Keratinocyte (primary cell): ENCODE results near the gene GPRC5A. TPM values are rescaled to one million over a fixed set of nuclear protein-coding genes. Genes with fewer than 3 reads are reported as not detected.
"Not testable (repeated sequence)": the region's sequence is repeated elsewhere in the genome, so short reads cannot be mapped to it uniquely, and the experiment has no call there.

Experiments
- DNase-seq: peaks from one replicate; pipeline ENCODE4 v3.0.0-alpha.2; 2011; ENCODE audit warnings: low read depth, missing footprints, low spot score
- FAIRE-seq: peaks from 2 replicates; lab custom pipeline; 2011; peaks lifted over from hg19 to GRCh38; lab: Jason Lieb, UNC
- H2AFZ ChIP-seq: 2 replicates; pipeline ENCODE4 v1.6.0; 2012; ENCODE audit warnings: low read length, control low read depth, inconsistent platforms; ENCODE audit not compliant: control insufficient read depth
- H3K27ac ChIP-seq: 2 replicates; pipeline ENCODE4 v1.5.1; 2011; ENCODE audit warnings: low read length; ENCODE audit not compliant: control insufficient read depth, insufficient read depth
- H3K27me3 ChIP-seq: 3 replicates; pipeline ENCODE4 v1.6.0; 2011; ENCODE audit warnings: low read length; ENCODE audit not compliant: control insufficient read depth, insufficient read depth; ENCODE audit errors: extremely low read depth
- H3K36me3 ChIP-seq, 2 experiments: 2 replicates in 1 of 2; 3 replicates in 1 of 2; pipeline ENCODE4 v1.5.1; 2011; ENCODE audit warnings: low read length in 2 of 2, mild to moderate bottlenecking in 1 of 2; ENCODE audit not compliant: control insufficient read depth in 2 of 2, insufficient read depth in 2 of 2; ENCODE audit errors: extremely low read depth in 1 of 2
- H3K4me1 ChIP-seq: 3 replicates; pipeline ENCODE4 v1.5.1; 2011; ENCODE audit warnings: low read length; ENCODE audit not compliant: control insufficient read depth, insufficient read depth; ENCODE audit errors: extremely low read depth
- H3K4me2 ChIP-seq: 3 replicates; pipeline ENCODE4 v1.6.0; 2011; ENCODE audit warnings: low read depth, low read length; ENCODE audit not compliant: control insufficient read depth, insufficient read depth; ENCODE audit errors: extremely low read depth
- H3K4me3 ChIP-seq, 3 experiments: fragments of 200-600 bp in 1 of 3; sonication (generic) in 1 of 3; 2 replicates in 2 of 3; 3 replicates in 1 of 3; pipeline ENCODE4 v1.5.1; 2011 to 2016; ENCODE audit warnings: low read length in 3 of 3, mild to moderate bottlenecking in 3 of 3, control low read depth in 2 of 3, inconsistent platforms in 1 of 3, low read depth in 1 of 3, mixed read lengths in 1 of 3, mixed run types in 1 of 3, moderate library complexity in 1 of 3; ENCODE audit not compliant: control insufficient read depth in 2 of 3, insufficient read depth in 2 of 3; ENCODE audit errors: extremely low read depth in 1 of 3
- H3K79me2 ChIP-seq: 2 replicates; pipeline ENCODE4 v1.6.0; 2012; ENCODE audit warnings: low read length; ENCODE audit not compliant: control insufficient read depth, insufficient read depth
- H3K9ac ChIP-seq: 3 replicates; pipeline ENCODE4 v1.6.0; 2011; ENCODE audit warnings: low read length; ENCODE audit not compliant: control insufficient read depth, insufficient read depth; ENCODE audit errors: extremely low read depth
- H3K9me1 ChIP-seq: 3 replicates; pipeline ENCODE4 v1.6.0; 2011; ENCODE audit warnings: low read length; ENCODE audit not compliant: control insufficient read depth, insufficient read depth; ENCODE audit errors: extremely low read depth
- H3K9me3 ChIP-seq: 2 replicates; pipeline ENCODE4 v1.5.1; 2012; ENCODE audit warnings: low read depth, low read length; ENCODE audit not compliant: control insufficient read depth
- H4K20me1 ChIP-seq: 3 replicates; pipeline ENCODE4 v1.6.0; 2011; ENCODE audit warnings: low read length; ENCODE audit not compliant: control insufficient read depth, insufficient read depth; ENCODE audit errors: extremely low read depth
- CTCF ChIP-seq, 3 experiments: IDR thresholded peaks in 1 of 3; conservative IDR thresholded peaks in 1 of 3; optimal IDR thresholded peaks in 1 of 3; 2 replicates in 2 of 3; 3 replicates in 1 of 3; pipeline versions ENCODE3 to v1.5.1; 2011; ENCODE audit warnings: low read length in 3 of 3, mild to moderate bottlenecking in 3 of 3, moderate library complexity in 2 of 3, control low read depth in 1 of 3, inconsistent platforms in 1 of 3; ENCODE audit not compliant: insufficient read depth in 2 of 3; ENCODE audit errors: extremely low read depth in 1 of 3
- EZH2 ChIP-seq: IDR thresholded peaks from one replicate; pipeline ENCODE4 v1.6.1; 2012; ENCODE audit warnings: inconsistent platforms, mild to moderate bottlenecking, low read length, moderate library complexity
- dilution Hi-C: fragments of 300-500 bp; cut with MboI; formaldehyde crosslinking; loops from one replicate; pipeline ENCODE4 v1.7.0; 2020; ENCODE audit warnings: low sequenced_read_pairs; ENCODE audit not compliant: extremely low pct_ligation_motif_present
- polyA minus RNA-seq, 3 experiments: library from RNA; depleted of rRNA, polyadenylated mRNA; stranded (reverse); fragments of >200 nt; gene quantifications; 1 replicate in 1 of 3; 2 replicates in 1 of 3; 3 replicates in 1 of 3; pipeline ENCODE4 v1.2.3, GENCODE V29; 2011
- polyA plus RNA-seq, 5 experiments: library from polyadenylated mRNA; depleted of rRNA in 3 of 5; stranded (reverse) in 3 of 5; stranded (forward) in 1 of 5; unstranded in 1 of 5; fragments of >200 nt; gene quantifications; 1 replicate in 1 of 5; 2 replicates in 3 of 5; 3 replicates in 1 of 5; pipeline versions ENCODE4 v1.2.1 to v1.2.3, GENCODE V29; 2011 to 2012; ENCODE audit warnings: missing spikeins in 2 of 5, low read depth in 1 of 5, low replicate concordance in 1 of 5

Gene GPRC5A
- polyA plus RNA-seq (25.5 to 73.6 TPM (median 28.8 TPM) in 3 replicates), polyA minus RNA-seq (103 to 158 TPM (median 139 TPM) in 3 replicates)
- polyA plus RNA-seq (2011; ENCODE audit: low read depth): 7.3 TPM
- polyA plus RNA-seq (2011; cell fraction: cytosol; rRNA removed): 14.9 and 26.4 TPM in 2 replicates
- 98.1 and 149 TPM in 2 replicates for polyA plus RNA-seq (2011; cell fraction: nucleus; rRNA removed)
- 21.0 and 27.1 TPM in 2 replicates for polyA plus RNA-seq (2012; ENCODE audit: low replicate concordance)
- 30.7 TPM for polyA minus RNA-seq (2011; cell fraction: cytosol; rRNA and poly(A)+ RNA removed)
- polyA minus RNA-seq (2011; cell fraction: nucleus; rRNA and poly(A)+ RNA removed): 106 and 122 TPM in 2 replicates

- H4K20me1 ChIP-seq: no peaks in the 10 kb centered on the region
- peaks cover 40% of the 10 kb centered on the region for H3K4me1 ChIP-seq
- peak within 1 kb of the TSS; percentile 40 to 75 (median 57) for H3K4me3 ChIP-seq
- peak; percentile 4 to 58 (median 14) for TF ChIP-seq CTCF (optimal IDR thresholded peaks at IDR 0.05 in 1 of 3, IDR thresholded peaks at IDR 0.05 in 1 of 3, conservative IDR thresholded peaks at IDR 0.05 in 1 of 3; ENCODE audit: extremely low read depth in 1 of 3, insufficient read depth in 2 of 3, low read length in 3 of 3)
- no peak for TF ChIP-seq EZH2
- H3K27ac ChIP-seq: peak within 1 kb of the TSS; percentile 94
- peak within 1 kb of the TSS; percentile 92 for H3K9ac ChIP-seq
- peaks cover 28% of the 10 kb centered on the region for H3K79me2 ChIP-seq
- no peak for FAIRE-seq
- no peaks in the 10 kb centered on the region for H3K27me3 ChIP-seq
- no peaks in the 10 kb centered on the region for H3K9me3 ChIP-seq
- H2AFZ ChIP-seq: peak within 1 kb of the TSS; percentile 50
- no peaks in the 10 kb centered on the region for H3K9me1 ChIP-seq
- H3K36me3 ChIP-seq: no peaks in the 10 kb centered on the region
- peak; percentile 87 for DNase-seq
- dilution Hi-C loops: no loop called here
- peak within 1 kb of the TSS; percentile 93 for H3K4me2 ChIP-seq
Observed at GRCh38 chr12:12891080-12891880, at the start of gene GPRC5A. Gene GPRC5A, plus strand, starts transcription at chr12:12891562. Its CDS starts 16,688 bp downstream, at chr12:12908250.

GRCh38 chr12:12845794-12846243, 45.5 kb upstream of the GPRC5A start:
- TF ChIP-seq EZH2: no peak
- no peak for TF ChIP-seq CTCF (optimal IDR thresholded peaks at IDR 0.05 in 1 of 3, IDR thresholded peaks at IDR 0.05 in 1 of 3, conservative IDR thresholded peaks at IDR 0.05 in 1 of 3; ENCODE audit: extremely low read depth in 1 of 3, insufficient read depth in 2 of 3, low read length in 3 of 3)
- FAIRE-seq (no peak), DNase-seq (no peak)
- no peaks in the 10 kb centered on the region for H3K27me3 ChIP-seq
- H3K9me1 ChIP-seq: no peaks in the 10 kb centered on the region
- H3K9ac ChIP-seq: no peak overlapping the region
- peaks cover 0 to 4% of the 10 kb centered on the region in 2 experiments for H3K36me3 ChIP-seq
- H3K4me3 ChIP-seq: no peak overlapping the region
- no peak overlapping the region for H3K4me2 ChIP-seq
- H3K9me3 ChIP-seq: no peaks in the 10 kb centered on the region
- H3K4me1 ChIP-seq: peaks cover 5% of the 10 kb centered on the region
- H3K79me2 ChIP-seq: no peaks in the 10 kb centered on the region
- no peaks in the 10 kb centered on the region for H4K20me1 ChIP-seq
- no peak overlapping the region for H3K27ac ChIP-seq
- dilution Hi-C loops: no loop called here
- no peak overlapping the region for H2AFZ ChIP-seq

- H3K36me3 ChIP-seq, H3K9me1 ChIP-seq, FAIRE-seq, H3K9me3 ChIP-seq, H3K27me3 ChIP-seq, H3K9ac ChIP-seq, H3K4me1 ChIP-seq, H2AFZ ChIP-seq, H3K4me2 ChIP-seq, H3K79me2 ChIP-seq, H3K27ac ChIP-seq, DNase-seq, dilution Hi-C loops, H3K4me3 ChIP-seq, H4K20me1 ChIP-seq: not testable (repeated sequence)
Observed at GRCh38 chr12:12846780-12847179, 44.6 kb upstream of the GPRC5A start.
